ENCODE results near the gene MMP15. TPM values are rescaled to one million over a fixed set of nuclear protein-coding genes. Genes with fewer than 3 reads are reported as not detected.
"Not testable (repeated sequence)": the region's sequence is repeated elsewhere in the genome, so short reads cannot be mapped to it uniquely, and the experiment has no call there.

Gene MMP15
- total RNA-seq, 1 donor from 2014 or later: 7.2 TPM

- no peak overlapping the region for H3K27ac Mint-ChIP-seq
- Histone ChIP-seq H3K4me2 (no peak overlapping the region), H3F3A (ENCODE audit: low read depth) (no peaks in the 10 kb centered on the region), H2AFZ (replicated peaks) (no peak overlapping the region), H3K4me1 (no peaks in the 10 kb centered on the region), H3K27me3 (no peaks in the 10 kb centered on the region), H3K79me2 (ENCODE audit: low read depth) (no peaks in the 10 kb centered on the region), H4K20me1 (ENCODE audit: low read depth) (no peaks in the 10 kb centered on the region), H3K36me3 (no peaks in the 10 kb centered on the region), H3K9me3 (ENCODE audit: low read depth) (no peaks in the 10 kb centered on the region), H3K4me3 (no peak overlapping the region), H3K27ac (no peak overlapping the region), H3K9ac (no peak overlapping the region)
- DNase-seq (ENCODE audit: low spot score): no peak
- H3K4me1 Mint-ChIP-seq: no peaks in the 10 kb centered on the region
- no peak overlapping the region for H3K4me3 Mint-ChIP-seq
- H3K27me3 Mint-ChIP-seq (ENCODE audit: insufficient read depth, low read depth): peaks cover 10% of the 10 kb centered on the region
- H3K9me3 Mint-ChIP-seq: peaks cover 2% of the 10 kb centered on the region
- TF ChIP-seq EZH2 (IDR thresholded peaks at IDR 0.05): no peak
- TF ChIP-seq CTCF (IDR thresholded peaks at IDR 0.05): no peak
- TF ChIP-seq EZH2phosphoT487 (IDR thresholded peaks at IDR 0.05): no peak
- H3K36me3 Mint-ChIP-seq: no peaks in the 10 kb centered on the region
These were observed 45.0 kb downstream of the MMP15 start for GRCh38 chr16:58070585-58070984.

DNA sequence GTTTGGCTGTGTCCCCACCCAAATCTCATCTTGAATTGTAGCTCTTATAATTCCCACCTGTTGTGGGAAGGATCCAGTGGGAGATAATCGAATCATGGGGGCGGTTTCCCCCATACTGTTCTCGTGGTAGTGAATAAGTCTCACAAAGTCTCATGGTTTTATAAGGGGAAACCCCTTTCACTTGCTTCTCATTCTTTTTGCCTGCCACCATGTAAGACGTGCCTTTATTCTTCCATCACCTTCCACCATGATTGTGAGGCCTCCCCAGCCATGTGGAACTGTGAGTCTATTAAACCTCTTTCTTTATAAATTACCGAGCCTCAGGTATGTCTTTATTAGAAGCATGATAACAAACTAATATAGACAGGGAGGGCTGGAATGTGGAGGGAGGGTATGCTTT lies 46.6 kb downstream of the MMP15 start:
- H3K27ac ChIP-seq; H3K36me3 ChIP-seq; H3K27ac Mint-ChIP-seq; H3K4me1 Mint-ChIP-seq; H3K4me3 ChIP-seq; H3K4me1 ChIP-seq; H3K9me3 ChIP-seq (ENCODE audit: low read depth); H3K9ac ChIP-seq; H2AFZ ChIP-seq (replicated peaks); H3K36me3 Mint-ChIP-seq; H3K4me2 ChIP-seq; H3K4me3 Mint-ChIP-seq; H3K27me3 ChIP-seq; H4K20me1 ChIP-seq (ENCODE audit: low read depth); H3K79me2 ChIP-seq (ENCODE audit: low read depth); H3F3A ChIP-seq (ENCODE audit: low read depth); DNase-seq (ENCODE audit: low spot score): not testable (repeated sequence)
- peaks cover 10% of the 10 kb centered on the region for H3K9me3 Mint-ChIP-seq
- H3K27me3 Mint-ChIP-seq (ENCODE audit: insufficient read depth, low read depth): peaks cover 17% of the 10 kb centered on the region

DNA sequence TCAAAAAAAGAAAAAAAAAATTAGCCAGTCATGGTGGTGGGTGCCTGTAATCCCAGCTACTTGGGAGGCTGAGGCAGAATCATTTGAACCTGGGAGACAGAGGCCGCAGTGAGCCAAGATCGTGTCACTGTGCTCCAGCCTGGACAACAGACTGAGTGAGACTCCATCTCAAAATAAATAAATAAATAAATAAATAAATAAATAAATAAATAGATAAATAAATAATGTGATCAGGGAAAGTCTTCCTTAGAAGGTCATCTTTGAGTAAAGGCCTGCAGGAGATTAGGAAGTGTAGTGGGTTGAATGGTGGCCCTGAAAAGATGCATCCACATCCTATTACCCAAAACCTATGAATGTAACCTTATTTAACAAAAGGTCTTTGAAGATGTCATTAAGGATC lies 47.5 kb downstream of the MMP15 start:
- peaks cover 19% of the 10 kb centered on the region for H3K27me3 Mint-ChIP-seq (ENCODE audit: insufficient read depth, low read depth)

DNA sequence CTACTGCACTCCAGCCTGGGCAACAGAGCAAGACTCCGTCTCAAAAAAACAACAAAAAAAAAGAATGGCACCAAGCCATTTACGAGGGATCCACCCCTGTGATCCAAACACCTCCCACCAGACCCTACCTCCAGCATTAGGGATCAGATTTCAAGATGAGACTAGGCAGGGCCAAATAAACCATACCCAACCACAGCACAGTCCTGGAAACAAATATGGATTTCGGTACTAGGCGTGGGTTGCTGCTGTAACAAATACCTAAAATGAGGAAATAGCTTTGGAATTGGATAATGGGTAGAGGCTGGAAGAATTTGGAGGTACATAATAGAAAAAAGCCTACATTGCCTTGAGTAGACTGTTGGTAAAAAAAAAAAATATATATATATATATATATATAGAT lies 49.1 kb downstream of the MMP15 start:
- Histone ChIP-seq H3K9me3 (ENCODE audit: low read depth) (no peaks in the 10 kb centered on the region), H3K27me3 (no peaks in the 10 kb centered on the region), H4K20me1 (ENCODE audit: low read depth) (no peaks in the 10 kb centered on the region), H3K4me2 (no peak overlapping the region), H3F3A (ENCODE audit: low read depth) (no peaks in the 10 kb centered on the region), H3K4me3 (no peak overlapping the region), H3K27ac (no peak overlapping the region), H2AFZ (replicated peaks) (no peak overlapping the region), H3K36me3 (no peaks in the 10 kb centered on the region), H3K9ac (no peak overlapping the region), H3K4me1 (no peaks in the 10 kb centered on the region), H3K79me2 (ENCODE audit: low read depth) (no peaks in the 10 kb centered on the region)
- H3K36me3 Mint-ChIP-seq: no peaks in the 10 kb centered on the region
- peaks cover 17% of the 10 kb centered on the region for H3K9me3 Mint-ChIP-seq
- no peaks in the 10 kb centered on the region for H3K4me1 Mint-ChIP-seq
- H3K27me3 Mint-ChIP-seq (ENCODE audit: insufficient read depth, low read depth): peaks cover 20% of the 10 kb centered on the region
- no peak overlapping the region for H3K27ac Mint-ChIP-seq
- H3K4me3 Mint-ChIP-seq: no peak overlapping the region
- DNase-seq (ENCODE audit: low spot score): no peak
- TF ChIP-seq EZH2 (IDR thresholded peaks at IDR 0.05) (no peak), CTCF (IDR thresholded peaks at IDR 0.05) (no peak), EZH2phosphoT487 (IDR thresholded peaks at IDR 0.05) (no peak)

More for the DNA sequence above, 47.5 kb downstream of the MMP15 start:
- H3K9me3 ChIP-seq (ENCODE audit: low read depth); H2AFZ ChIP-seq (replicated peaks); H3K4me2 ChIP-seq; H3F3A ChIP-seq (ENCODE audit: low read depth); H3K4me1 ChIP-seq; DNase-seq (ENCODE audit: low spot score); H4K20me1 ChIP-seq (ENCODE audit: low read depth); H3K36me3 Mint-ChIP-seq; H3K4me3 ChIP-seq; H3K27ac Mint-ChIP-seq; H3K9ac ChIP-seq; H3K27me3 ChIP-seq; H3K27ac ChIP-seq; H3K79me2 ChIP-seq (ENCODE audit: low read depth); H3K36me3 ChIP-seq; H3K4me3 Mint-ChIP-seq; H3K4me1 Mint-ChIP-seq: not testable (repeated sequence)
- H3K9me3 Mint-ChIP-seq: peaks cover 16% of the 10 kb centered on the region

Data from neural progenitor cell (in vitro differentiated cells).